Hair follicular keratinocyte (primary cell): ENCODE data around the gene GLRX5. TPM values are rescaled to one million over a fixed set of nuclear protein-coding genes. Genes with fewer than 3 reads are reported as not detected.

Experiments
- total RNA-seq: library from RNA; depleted of rRNA; stranded (reverse); fragments of >200 nt; gene quantifications from 2 replicates; pipeline ENCODE4 v1.2.3, GENCODE V29; 2015

The GLRX5 gene
- total RNA-seq: 47.9 and 66.7 TPM in 2 replicates

DNA sequence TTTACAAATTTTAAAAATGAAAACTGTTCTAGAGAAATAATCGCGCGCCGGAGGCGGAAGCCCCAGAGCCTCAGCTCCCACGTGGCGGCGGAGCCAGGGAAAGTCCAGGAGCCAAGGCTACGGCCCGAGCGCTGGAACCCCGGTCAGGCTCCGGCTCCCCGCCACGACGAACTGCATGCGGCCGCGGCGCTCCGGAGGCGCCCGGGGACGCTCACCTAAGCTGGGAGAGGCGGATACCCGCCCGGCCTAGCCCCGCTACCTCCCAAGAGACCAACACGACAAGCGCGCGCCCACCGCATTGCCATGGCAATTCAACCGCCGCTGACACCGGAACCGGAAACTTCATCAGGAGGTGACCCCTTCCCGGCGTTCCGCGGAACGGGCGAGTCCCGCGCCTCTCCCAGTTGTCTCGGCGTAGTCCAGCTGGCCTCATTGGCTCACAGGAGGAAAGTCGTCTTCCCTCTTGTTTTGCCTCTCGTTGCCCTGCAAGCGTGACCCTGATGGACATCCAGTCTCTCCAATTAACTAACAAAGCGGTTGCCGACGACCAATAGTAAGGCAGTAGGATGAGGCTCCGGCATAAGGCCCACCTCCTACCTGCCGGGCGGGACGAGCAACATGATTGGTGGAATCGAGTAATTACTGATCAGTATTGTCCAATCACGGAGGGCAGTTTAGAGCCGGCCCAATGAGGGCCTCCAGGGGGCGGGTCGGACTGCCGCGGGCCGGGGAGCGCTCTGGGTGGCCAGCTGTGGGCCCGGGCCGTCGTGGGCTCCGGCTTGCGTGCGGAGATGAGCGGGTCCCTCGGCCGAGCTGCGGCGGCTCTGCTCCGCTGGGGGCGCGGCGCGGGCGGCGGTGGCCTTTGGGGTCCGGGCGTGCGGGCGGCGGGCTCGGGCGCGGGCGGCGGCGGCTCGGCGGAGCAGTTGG is at the start of gene GLRX5:
Gene GLRX5, plus strand, starts transcription at position 752 of the 927 bp plus-strand sequence. Its CDS starts 40 bp downstream, at position 792.

DNA sequence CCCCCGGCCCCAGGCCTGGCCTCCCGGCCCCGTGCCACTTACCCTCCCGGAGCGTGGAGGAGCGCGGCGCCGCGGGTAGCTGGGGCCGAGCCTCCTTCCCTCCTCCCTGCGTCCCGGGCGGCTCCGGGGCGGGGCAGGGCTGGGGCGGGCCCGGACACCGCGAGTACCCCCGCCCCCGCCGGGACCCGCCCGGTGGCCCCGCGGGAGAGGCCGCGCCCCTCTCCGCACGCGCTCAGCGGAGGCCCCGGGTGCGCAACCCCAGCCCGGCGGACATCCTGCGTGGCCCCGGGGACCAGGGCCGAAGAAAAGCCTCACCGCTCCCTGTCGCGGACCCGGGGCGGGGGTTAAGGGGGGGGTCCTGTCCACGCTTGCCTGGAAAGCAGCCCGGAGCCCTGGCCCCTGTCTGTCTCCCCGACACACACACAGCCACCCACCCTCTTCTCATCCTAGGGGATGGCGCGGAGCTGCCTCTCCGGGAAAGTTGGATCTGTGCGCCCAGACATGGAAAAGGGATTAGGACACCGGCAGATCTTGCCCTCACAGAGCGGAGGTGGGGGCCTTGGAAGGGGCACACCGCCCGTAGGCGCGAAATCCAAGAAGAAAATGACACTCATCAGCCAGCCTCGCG is 18.2 kb upstream of the GLRX5 start, which contains the start of gene SYNE3:
Gene SYNE3, minus strand, starts transcription at position 97 of the 628 bp plus-strand sequence. CDS start 40,829 bp downstream, outside the sequence.

Other genes starting within 250 kb of the GLRX5 start
- 6.7 and 6.9 TPM in 2 replicates for gene CLMN, start 215.1 kb upstream of the GLRX5 start, total RNA-seq
- gene SYNE3, start 18.4 kb upstream of the GLRX5 start, total RNA-seq: 6.1 and 13.3 TPM in 2 replicates
- not detected in 2 replicates for gene TCL1B, start 151.4 kb downstream of the GLRX5 start, total RNA-seq
- not detected in 2 replicates for gene TCL1A, start 179.1 kb downstream of the GLRX5 start, total RNA-seq